ENCODE measurements around the gene CLEC2L.

DNA sequence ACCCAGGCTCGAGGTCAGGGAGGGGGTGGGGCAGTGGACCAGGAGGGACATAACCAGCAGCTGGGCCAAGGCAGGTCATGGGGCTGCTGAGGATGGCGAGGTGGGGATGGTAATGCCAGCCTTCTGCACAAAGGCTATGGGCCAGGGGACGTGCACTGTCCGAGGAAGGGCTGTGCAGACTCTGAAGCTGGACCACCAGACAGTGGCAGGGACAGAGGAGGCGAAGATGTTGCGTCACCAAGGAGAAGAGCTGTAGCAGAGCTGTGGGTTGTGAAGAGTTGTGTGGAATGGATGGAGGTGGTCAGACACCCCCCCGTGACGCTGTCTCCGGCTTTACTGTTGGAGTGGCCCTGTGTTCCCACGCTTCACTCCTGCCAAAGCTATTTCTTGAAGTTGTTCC is 1.8 kb downstream of the CLEC2L start:
- TF ChIP-seq ZC3H10 (CRISPR knock-in tag; IDR thresholded peaks at IDR 0.05), result no peak
- TF ChIP-seq ZFP30 (CRISPR knock-in tag; IDR thresholded peaks at IDR 0.05), result no peak
